Liver (tissue), 2 donors: ENCODE results near the gene PEX3.

Experiments
- SP1 ChIP-seq: IDR thresholded peaks from 2 replicates; pipeline ENCODE4 v1.6.1; 2018; ENCODE audit warnings: antibody characterized with exemption, mild to moderate bottlenecking
- ZBTB33 ChIP-seq: IDR thresholded peaks from 2 replicates; pipeline ENCODE4 v1.6.1; 2016; ENCODE audit warnings: antibody characterized with exemption
- donor health status: healthy.

GRCh38 chr6:143427109-143427817 lies 23.3 kb upstream of the PEX3 start:
- TF ChIP-seq ZBTB33 (no peak), SP1 (no peak)
